ENCODE measurements around the gene SIN3B. TPM values are rescaled to one million over a fixed set of nuclear protein-coding genes. Genes with fewer than 3 reads are reported as not detected.

Gene SIN3B
- total and polyA plus RNA-seq, 9 of the 15 experiments (the other 6 are each of a cell fraction or from before 2014, with no cell fraction given), result 0.51 to 34.2 (median 14.3) TPM

DNA sequence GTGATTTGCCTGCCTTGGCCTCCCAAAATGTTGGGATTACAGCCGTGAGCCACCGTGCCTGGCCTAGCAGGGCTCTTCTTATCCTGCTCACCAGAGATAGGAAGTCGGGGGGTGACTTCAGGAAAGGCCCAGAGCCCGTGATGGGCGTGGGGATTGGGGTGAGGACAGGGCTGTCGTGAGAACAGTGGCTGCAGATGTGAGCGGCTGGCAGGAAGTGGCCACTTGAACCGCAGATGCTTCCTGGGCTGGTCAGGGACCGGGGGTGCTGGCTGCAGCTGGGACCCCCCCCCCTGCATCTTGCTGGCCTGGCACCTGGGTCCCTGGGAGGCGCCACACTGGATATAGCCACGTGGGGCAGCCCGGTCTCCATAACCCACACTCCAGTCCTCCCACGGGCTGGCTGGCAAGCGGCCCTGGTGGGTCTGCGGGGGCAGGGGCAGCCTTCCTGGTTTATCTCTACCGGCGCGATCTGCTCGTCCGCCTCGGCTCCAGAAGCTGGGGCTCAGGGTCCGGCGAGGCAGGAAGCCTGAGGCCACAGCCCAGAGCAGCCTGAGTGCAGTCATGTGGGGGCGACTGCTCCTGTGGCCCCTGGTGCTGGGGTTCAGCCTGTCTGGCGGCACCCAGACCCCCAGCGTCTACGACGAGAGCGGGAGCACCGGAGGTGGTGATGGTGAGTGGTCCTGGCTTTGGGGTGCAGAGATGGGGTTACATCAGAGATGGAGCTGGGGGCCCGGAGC is 59.6 kb downstream of the SIN3B start, which contains the start of gene F2RL3 (continued):
- peak; percentile 66; the same call in 1 of the 2 replicates for TF ChIP-seq ZNF584 (CRISPR knock-in tag; IDR thresholded peaks at IDR 0.05; ENCODE audit: low read depth)
- no peak for TF ChIP-seq TCF7 (IDR thresholded peaks at IDR 0.05; ENCODE audit: borderline replicate concordance)
- TF ChIP-seq, protein P1, sequence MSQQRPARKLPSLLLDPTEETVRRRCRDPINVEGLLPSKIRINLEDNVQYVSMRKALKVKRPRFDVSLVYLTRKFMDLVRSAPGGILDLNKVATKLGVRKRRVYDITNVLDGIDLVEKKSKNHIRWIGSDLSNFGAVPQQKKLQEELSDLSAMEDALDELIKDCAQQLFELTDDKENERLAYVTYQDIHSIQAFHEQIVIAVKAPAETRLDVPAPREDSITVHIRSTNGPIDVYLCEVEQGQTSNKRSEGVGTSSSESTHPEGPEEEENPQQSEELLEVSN (IDR thresholded peaks at IDR 0.05; ENCODE audit: borderline replicate concordance in 1 of 2, extremely low read depth in 1 of 2, insufficient read depth in 1 of 2, insufficient read length in 1 of 2, low read depth in 1 of 2, low read length in 1 of 2, poor library complexity in 1 of 2, severe bottlenecking in 1 of 2), result no peak
- peak; percentile 43 for TF ChIP-seq SMAD1 (IDR thresholded peaks at IDR 0.05; ENCODE audit: low read depth, low read length, partially characterized antibody)
- no peak for TF ChIP-seq PTRF (tag; IDR thresholded peaks at IDR 0.05)
- TF ChIP-seq SUPT5H (IDR thresholded peaks at IDR 0.05), result peak; percentile 76
- no peak for TF ChIP-seq ZNF586 (CRISPR knock-in tag; conservative IDR thresholded peaks at IDR 0.05)
- TF ChIP-seq, protein P2, sequence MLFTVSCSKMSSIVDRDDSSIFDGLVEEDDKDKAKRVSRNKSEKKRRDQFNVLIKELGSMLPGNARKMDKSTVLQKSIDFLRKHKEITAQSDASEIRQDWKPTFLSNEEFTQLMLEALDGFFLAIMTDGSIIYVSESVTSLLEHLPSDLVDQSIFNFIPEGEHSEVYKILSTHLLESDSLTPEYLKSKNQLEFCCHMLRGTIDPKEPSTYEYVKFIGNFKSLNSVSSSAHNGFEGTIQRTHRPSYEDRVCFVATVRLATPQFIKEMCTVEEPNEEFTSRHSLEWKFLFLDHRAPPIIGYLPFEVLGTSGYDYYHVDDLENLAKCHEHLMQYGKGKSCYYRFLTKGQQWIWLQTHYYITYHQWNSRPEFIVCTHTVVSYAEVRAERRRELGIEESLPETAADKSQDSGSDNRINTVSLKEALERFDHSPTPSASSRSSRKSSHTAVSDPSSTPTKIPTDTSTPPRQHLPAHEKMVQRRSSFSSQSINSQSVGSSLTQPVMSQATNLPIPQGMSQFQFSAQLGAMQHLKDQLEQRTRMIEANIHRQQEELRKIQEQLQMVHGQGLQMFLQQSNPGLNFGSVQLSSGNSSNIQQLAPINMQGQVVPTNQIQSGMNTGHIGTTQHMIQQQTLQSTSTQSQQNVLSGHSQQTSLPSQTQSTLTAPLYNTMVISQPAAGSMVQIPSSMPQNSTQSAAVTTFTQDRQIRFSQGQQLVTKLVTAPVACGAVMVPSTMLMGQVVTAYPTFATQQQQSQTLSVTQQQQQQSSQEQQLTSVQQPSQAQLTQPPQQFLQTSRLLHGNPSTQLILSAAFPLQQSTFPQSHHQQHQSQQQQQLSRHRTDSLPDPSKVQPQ (CRISPR knock-in tag; IDR thresholded peaks at IDR 0.05; ENCODE audit: borderline replicate concordance), result no peak
- TF ChIP-seq, protein P3, sequence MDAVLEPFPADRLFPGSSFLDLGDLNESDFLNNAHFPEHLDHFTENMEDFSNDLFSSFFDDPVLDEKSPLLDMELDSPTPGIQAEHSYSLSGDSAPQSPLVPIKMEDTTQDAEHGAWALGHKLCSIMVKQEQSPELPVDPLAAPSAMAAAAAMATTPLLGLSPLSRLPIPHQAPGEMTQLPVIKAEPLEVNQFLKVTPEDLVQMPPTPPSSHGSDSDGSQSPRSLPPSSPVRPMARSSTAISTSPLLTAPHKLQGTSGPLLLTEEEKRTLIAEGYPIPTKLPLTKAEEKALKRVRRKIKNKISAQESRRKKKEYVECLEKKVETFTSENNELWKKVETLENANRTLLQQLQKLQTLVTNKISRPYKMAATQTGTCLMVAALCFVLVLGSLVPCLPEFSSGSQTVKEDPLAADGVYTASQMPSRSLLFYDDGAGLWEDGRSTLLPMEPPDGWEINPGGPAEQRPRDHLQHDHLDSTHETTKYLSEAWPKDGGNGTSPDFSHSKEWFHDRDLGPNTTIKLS (IDR thresholded peaks at IDR 0.05; ENCODE audit: borderline replicate concordance, low read depth), result no peak
- no peak for TF ChIP-seq ZNF830 (CRISPR knock-in tag; IDR thresholded peaks at IDR 0.05)
- peak; percentile 49; the same call in 1 of the 2 replicates for TF ChIP-seq ATF7 (IDR thresholded peaks at IDR 0.05)
- TF ChIP-seq MTA3 (IDR thresholded peaks at IDR 0.05; ENCODE audit: borderline replicate concordance), result peak; percentile 90
- no peak for TF ChIP-seq CCAR2 (IDR thresholded peaks at IDR 0.05; ENCODE audit: low read depth, low read length)
- no peak for TF ChIP-seq HNRNPLL (IDR thresholded peaks at IDR 0.05; ENCODE audit: low read depth, low read length, poor library complexity, severe bottlenecking)
- TF ChIP-seq DPF2 (IDR thresholded peaks at IDR 0.05), result peak; percentile 48; the same call in 1 of the 2 replicates
- no peak; the same call in 1 of the 2 replicates for TF ChIP-seq TARDBP (IDR thresholded peaks at IDR 0.05)
- TF ChIP-seq RBM14 (IDR thresholded peaks at IDR 0.05; ENCODE audit: borderline replicate concordance, insufficient read depth, low read depth, low read length), result no peak
- TF ChIP-seq, protein P4, sequence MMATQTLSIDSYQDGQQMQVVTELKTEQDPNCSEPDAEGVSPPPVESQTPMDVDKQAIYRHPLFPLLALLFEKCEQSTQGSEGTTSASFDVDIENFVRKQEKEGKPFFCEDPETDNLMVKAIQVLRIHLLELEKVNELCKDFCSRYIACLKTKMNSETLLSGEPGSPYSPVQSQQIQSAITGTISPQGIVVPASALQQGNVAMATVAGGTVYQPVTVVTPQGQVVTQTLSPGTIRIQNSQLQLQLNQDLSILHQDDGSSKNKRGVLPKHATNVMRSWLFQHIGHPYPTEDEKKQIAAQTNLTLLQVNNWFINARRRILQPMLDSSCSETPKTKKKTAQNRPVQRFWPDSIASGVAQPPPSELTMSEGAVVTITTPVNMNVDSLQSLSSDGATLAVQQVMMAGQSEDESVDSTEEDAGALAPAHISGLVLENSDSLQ (IDR thresholded peaks at IDR 0.05), result peak; percentile 83
- TF ChIP-seq FOXA1 (IDR thresholded peaks at IDR 0.05; ENCODE audit: borderline replicate concordance), result no peak
- no peak for TF ChIP-seq SRSF1 (IDR thresholded peaks at IDR 0.05; ENCODE audit: low read depth, low read length)
- no peak for TF ChIP-seq IFI16 (CRISPR knock-in tag; IDR thresholded peaks at IDR 0.05)
